ENCODE results near the gene GJA4.

DNA sequence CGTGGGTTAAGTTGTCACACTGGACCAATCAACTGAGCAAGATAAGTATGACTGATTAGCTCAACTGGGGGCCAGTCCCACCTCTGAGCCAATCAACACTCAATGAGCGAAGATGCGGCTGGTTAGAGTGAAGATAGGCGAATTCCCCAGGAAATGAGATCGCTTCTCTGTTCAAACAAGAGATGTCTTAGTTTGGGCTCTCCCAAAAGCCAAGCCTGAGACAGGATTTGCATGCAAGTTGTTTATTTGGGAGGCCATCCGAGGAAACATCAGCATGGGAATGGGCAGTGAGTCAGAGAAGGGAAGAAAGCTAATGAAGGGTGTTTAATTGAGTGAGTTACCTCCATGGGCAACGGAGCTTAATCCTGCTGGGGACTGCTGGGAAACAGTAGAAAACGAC is 42.8 kb upstream of the GJA4 start:
- TF ChIP-seq EZH2 (IDR thresholded peaks at IDR 0.05; ENCODE audit: low read length, unreplicated experiment): no peak
- TF ChIP-seq, protein P1, sequence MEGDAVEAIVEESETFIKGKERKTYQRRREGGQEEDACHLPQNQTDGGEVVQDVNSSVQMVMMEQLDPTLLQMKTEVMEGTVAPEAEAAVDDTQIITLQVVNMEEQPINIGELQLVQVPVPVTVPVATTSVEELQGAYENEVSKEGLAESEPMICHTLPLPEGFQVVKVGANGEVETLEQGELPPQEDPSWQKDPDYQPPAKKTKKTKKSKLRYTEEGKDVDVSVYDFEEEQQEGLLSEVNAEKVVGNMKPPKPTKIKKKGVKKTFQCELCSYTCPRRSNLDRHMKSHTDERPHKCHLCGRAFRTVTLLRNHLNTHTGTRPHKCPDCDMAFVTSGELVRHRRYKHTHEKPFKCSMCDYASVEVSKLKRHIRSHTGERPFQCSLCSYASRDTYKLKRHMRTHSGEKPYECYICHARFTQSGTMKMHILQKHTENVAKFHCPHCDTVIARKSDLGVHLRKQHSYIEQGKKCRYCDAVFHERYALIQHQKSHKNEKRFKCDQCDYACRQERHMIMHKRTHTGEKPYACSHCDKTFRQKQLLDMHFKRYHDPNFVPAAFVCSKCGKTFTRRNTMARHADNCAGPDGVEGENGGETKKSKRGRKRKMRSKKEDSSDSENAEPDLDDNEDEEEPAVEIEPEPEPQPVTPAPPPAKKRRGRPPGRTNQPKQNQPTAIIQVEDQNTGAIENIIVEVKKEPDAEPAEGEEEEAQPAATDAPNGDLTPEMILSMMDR (conservative IDR thresholded peaks at IDR 0.05; ENCODE audit: low read depth, low read length): no peak
- TF ChIP-seq EZH2phosphoT487 (IDR thresholded peaks at IDR 0.05; ENCODE audit: borderline replicate concordance, low read length): no peak
